ENCODE data around the gene IQSEC3. TPM values are rescaled to one million over a fixed set of nuclear protein-coding genes. Genes with fewer than 3 reads are reported as not detected.

The IQSEC3 gene
- total RNA-seq, 2 experiments from 2014 or later, result 3.2 to 3.6 TPM

DNA sequence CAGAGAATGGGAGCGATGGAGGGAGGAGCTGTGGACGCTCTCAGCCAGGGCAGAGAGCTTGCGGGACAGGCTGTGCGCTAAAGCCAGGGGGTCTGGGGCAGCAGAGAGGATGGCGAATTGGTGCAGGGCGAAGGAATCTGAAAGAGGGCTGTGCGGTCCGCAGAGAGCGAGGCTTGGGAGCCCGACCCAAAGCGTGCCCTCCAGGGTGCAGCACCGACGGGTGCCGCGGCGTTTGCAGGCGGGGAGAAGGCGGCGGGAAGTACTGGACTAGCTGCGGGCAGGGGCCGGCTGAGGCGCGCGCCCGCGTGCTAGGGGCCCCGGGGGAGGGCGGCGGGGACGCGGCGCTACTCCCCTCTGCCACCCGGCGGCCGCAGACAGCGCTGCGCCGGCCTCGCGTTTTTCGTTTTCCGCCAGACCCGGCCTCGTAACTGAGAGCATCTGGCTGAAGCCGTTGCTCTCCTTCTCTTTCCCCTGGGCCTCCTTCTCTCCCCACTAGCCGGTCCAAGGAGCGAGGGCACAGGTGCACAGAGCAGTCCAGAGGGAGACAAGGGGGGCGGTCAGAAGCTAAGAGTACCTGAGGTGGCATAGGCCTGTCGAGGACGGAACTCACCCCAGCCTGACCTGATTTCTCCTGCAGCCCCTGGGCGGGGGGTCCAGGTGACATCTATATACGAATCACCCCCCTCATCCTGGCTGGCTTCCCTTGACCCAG lies 122.5 kb downstream of the IQSEC3 start:
- H3K4me3 Mint-ChIP-seq, result peak overlapping the region; percentile 62
- H3K27ac Mint-ChIP-seq, result no peak overlapping the region
- H3K4me1 Mint-ChIP-seq, result peaks cover 1% of the 10 kb centered on the region
- H3K9me3 Mint-ChIP-seq, result no peaks in the 10 kb centered on the region
- no peaks in the 10 kb centered on the region for H3K36me3 Mint-ChIP-seq
- peak; percentile 66 for DNase-seq
- peaks cover 33% of the 10 kb centered on the region for H3K27me3 Mint-ChIP-seq

GRCh38 chr12:189622-189962 lies 123.0 kb downstream of the IQSEC3 start:
- Mint-ChIP-seq H3K4me1 (peaks cover 1% of the 10 kb centered on the region), H3K9me3 (no peaks in the 10 kb centered on the region), H3K36me3 (no peaks in the 10 kb centered on the region), H3K27me3 (peaks cover 33% of the 10 kb centered on the region), H3K4me3 (no peak overlapping the region), H3K27ac (no peak overlapping the region)
- no peak for DNase-seq

- Mint-ChIP-seq H3K36me3 (no peaks in the 10 kb centered on the region), H3K4me3 (no peak overlapping the region), H3K27ac (no peak overlapping the region), H3K9me3 (no peaks in the 10 kb centered on the region), H3K27me3 (peaks cover 27% of the 10 kb centered on the region), H3K4me1 (peaks cover 1% of the 10 kb centered on the region)
- no peak for DNase-seq
Measured at GRCh38 chr12:190881-191280, 124.3 kb downstream of the IQSEC3 start.

- no peak overlapping the region for H3K27ac Mint-ChIP-seq
- no peaks in the 10 kb centered on the region for H3K36me3 Mint-ChIP-seq
- peaks cover 1% of the 10 kb centered on the region for H3K4me1 Mint-ChIP-seq
- H3K27me3 Mint-ChIP-seq, result peaks cover 23% of the 10 kb centered on the region
- no peak overlapping the region for H3K4me3 Mint-ChIP-seq
- H3K9me3 Mint-ChIP-seq, result no peaks in the 10 kb centered on the region
- DNase-seq, result no peak
Measured at GRCh38 chr12:191541-191940, 125.0 kb downstream of the IQSEC3 start.

DNA sequence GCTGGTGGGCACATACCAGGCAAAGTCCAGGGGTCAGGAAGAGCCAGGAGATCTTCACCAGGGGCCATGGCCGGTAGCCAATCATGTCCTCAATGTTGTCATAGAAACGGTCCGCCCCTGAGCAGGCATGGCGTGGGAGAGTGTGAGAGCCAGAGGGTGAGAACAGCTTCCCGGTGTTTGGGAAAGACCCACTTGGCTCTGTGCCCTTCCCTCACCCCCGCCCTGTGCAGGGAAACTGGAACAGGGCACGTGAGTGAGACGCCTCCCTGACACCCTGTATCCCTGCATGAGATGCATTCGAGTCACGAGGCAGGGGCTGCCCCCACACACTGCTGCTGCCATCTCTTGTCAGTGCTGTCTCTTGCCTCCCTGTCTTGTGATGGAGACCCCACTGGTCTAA lies 126.7 kb downstream of the IQSEC3 start:
- no peaks in the 10 kb centered on the region for H3K9me3 Mint-ChIP-seq
- H3K4me3 Mint-ChIP-seq, result no peak overlapping the region
- no peaks in the 10 kb centered on the region for H3K36me3 Mint-ChIP-seq
- no peak overlapping the region for H3K27ac Mint-ChIP-seq
- H3K27me3 Mint-ChIP-seq, result peaks cover 23% of the 10 kb centered on the region
- no peak for DNase-seq
- H3K4me1 Mint-ChIP-seq, result peaks cover 1% of the 10 kb centered on the region

DNA sequence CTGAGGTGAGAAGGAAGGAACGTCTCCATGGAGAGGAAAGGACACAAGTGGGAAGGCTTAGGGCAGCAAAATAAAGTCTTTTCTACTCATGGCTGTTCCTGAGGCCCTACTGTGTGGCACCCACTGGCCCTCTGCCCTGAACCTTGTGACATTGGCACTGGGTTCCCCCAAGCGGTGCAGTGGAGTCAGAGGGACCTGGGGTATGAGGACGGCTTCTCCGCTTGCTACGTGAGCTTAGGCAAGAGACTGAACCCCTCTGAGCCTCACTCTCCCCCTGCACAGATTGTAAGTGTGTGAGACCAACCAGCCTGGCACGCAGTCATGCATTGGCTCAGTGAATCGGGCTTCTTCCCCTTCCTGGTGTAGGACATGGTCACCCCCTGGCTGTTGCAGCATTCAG lies 127.7 kb downstream of the IQSEC3 start:
- DNase-seq, result no peak
- Mint-ChIP-seq H3K9me3 (no peaks in the 10 kb centered on the region), H3K4me3 (no peak overlapping the region), H3K27me3 (peaks cover 18% of the 10 kb centered on the region), H3K27ac (no peak overlapping the region), H3K36me3 (no peaks in the 10 kb centered on the region), H3K4me1 (no peaks in the 10 kb centered on the region)

DNA sequence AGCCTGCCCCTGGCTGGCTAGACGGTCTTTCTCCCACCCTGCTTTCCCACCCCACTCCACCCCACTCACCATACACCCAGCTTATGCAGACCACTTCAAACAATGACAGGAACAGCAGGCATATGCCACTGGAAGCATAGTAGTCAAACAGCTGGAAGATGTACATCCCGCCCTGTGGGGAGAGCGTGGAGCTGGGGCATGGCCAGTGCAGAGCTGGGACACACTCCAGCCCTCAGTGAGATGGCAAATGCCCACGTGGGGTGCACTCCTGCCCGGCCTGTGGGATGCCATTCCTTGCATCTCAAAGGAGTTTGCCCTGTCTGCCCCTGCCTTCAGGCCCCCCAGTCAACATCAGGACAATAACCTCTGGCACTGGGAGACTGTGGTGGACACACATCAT lies 128.6 kb downstream of the IQSEC3 start:
- peaks cover 9% of the 10 kb centered on the region for H3K27me3 Mint-ChIP-seq
- no peaks in the 10 kb centered on the region for H3K9me3 Mint-ChIP-seq
- no peaks in the 10 kb centered on the region for H3K36me3 Mint-ChIP-seq
- no peaks in the 10 kb centered on the region for H3K4me1 Mint-ChIP-seq
- H3K27ac Mint-ChIP-seq, result no peak overlapping the region
- no peak overlapping the region for H3K4me3 Mint-ChIP-seq
- no peak for DNase-seq

DNA sequence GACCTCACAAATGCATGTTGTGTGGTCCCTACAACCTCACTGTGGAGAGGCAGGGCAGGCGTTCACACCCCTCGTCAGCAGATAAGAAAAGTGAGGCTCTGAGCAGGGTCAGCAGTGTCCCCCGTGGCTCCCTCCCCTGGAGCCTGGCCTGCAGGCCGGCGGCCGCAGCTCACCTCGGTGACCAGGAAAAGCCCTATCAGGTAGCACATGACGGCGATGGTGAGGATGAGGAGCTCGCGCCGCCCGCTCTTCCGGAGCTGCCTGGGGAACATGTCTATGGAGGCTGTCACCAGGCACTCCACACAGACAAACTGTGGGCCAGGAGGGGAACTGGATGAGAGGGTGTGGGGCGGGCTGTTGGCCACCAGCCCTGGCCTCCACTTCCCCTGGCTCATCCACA lies 129.4 kb downstream of the IQSEC3 start:
- DNase-seq, result no peak
- H3K27ac Mint-ChIP-seq, result no peak overlapping the region
- no peaks in the 10 kb centered on the region for H3K36me3 Mint-ChIP-seq
- H3K4me1 Mint-ChIP-seq, result no peaks in the 10 kb centered on the region
- no peak overlapping the region for H3K4me3 Mint-ChIP-seq
- peaks cover 9% of the 10 kb centered on the region for H3K27me3 Mint-ChIP-seq
- no peaks in the 10 kb centered on the region for H3K9me3 Mint-ChIP-seq

GRCh38 chr12:196436-196835 lies 129.9 kb downstream of the IQSEC3 start:
- no peaks in the 10 kb centered on the region for H3K9me3 Mint-ChIP-seq
- no peak overlapping the region for H3K27ac Mint-ChIP-seq
- H3K27me3 Mint-ChIP-seq, result peaks cover 14% of the 10 kb centered on the region
- H3K4me1 Mint-ChIP-seq, result no peaks in the 10 kb centered on the region
- H3K36me3 Mint-ChIP-seq, result no peaks in the 10 kb centered on the region
- no peak overlapping the region for H3K4me3 Mint-ChIP-seq
- no peak for DNase-seq

DNA sequence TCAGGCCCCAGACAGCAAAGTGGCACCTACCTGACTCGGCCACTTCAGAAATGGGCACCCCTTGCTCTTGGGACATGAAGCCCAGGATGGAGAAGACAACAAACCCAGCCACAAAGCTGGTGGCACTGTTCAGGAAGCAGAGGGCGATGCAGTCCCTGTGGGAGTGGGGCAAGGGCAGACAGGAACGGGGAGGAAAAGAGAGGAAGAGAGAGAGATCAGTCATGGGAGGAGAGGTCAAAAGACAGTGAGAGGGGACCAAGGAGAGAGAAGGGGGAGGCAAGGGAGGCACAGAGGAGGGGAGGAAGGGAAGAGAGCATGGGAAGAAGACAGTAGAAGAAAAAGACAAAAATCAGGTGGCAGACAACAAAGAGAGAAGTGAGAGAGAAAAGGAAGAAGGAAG lies 130.8 kb downstream of the IQSEC3 start:
- Mint-ChIP-seq H3K27ac (no peak overlapping the region), H3K27me3 (peaks cover 18% of the 10 kb centered on the region), H3K4me1 (no peaks in the 10 kb centered on the region), H3K9me3 (no peaks in the 10 kb centered on the region), H3K4me3 (no peak overlapping the region), H3K36me3 (no peaks in the 10 kb centered on the region)
- no peak for DNase-seq

GRCh38 chr12:197911-198695 lies 131.5 kb downstream of the IQSEC3 start:
- Mint-ChIP-seq H3K4me1 (no peaks in the 10 kb centered on the region), H3K27me3 (peaks cover 23% of the 10 kb centered on the region), H3K9me3 (no peaks in the 10 kb centered on the region), H3K27ac (no peak overlapping the region), H3K4me3 (no peak overlapping the region), H3K36me3 (no peaks in the 10 kb centered on the region)
- no peak for DNase-seq

- H3K4me1 Mint-ChIP-seq, result no peaks in the 10 kb centered on the region
- peaks cover 25% of the 10 kb centered on the region for H3K27me3 Mint-ChIP-seq
- H3K9me3 Mint-ChIP-seq, result no peaks in the 10 kb centered on the region
- no peak overlapping the region for H3K27ac Mint-ChIP-seq
- H3K4me3 Mint-ChIP-seq, result no peak overlapping the region
- DNase-seq, result no peak
- no peaks in the 10 kb centered on the region for H3K36me3 Mint-ChIP-seq
Measured at GRCh38 chr12:198705-199104, 132.1 kb downstream of the IQSEC3 start.

- Mint-ChIP-seq H3K27ac (no peak overlapping the region), H3K4me1 (no peaks in the 10 kb centered on the region), H3K9me3 (no peaks in the 10 kb centered on the region)
Measured at GRCh38 chr12:201361-201760, 134.8 kb downstream of the IQSEC3 start.

GRCh38 chr12:202081-202731 lies 135.6 kb downstream of the IQSEC3 start:
- Mint-ChIP-seq H3K27ac (no peak overlapping the region), H3K4me3 (no peak overlapping the region), H3K27me3 (peaks cover 56% of the 10 kb centered on the region), H3K4me1 (no peaks in the 10 kb centered on the region), H3K36me3 (no peaks in the 10 kb centered on the region), H3K9me3 (no peaks in the 10 kb centered on the region)
- no peak for DNase-seq

More at GRCh38 chr12:201361-201760, 134.8 kb downstream of the IQSEC3 start:
- Mint-ChIP-seq H3K4me3 (no peak overlapping the region), H3K36me3 (no peaks in the 10 kb centered on the region), H3K27me3 (peaks cover 50% of the 10 kb centered on the region)
- no peak for DNase-seq

DNA sequence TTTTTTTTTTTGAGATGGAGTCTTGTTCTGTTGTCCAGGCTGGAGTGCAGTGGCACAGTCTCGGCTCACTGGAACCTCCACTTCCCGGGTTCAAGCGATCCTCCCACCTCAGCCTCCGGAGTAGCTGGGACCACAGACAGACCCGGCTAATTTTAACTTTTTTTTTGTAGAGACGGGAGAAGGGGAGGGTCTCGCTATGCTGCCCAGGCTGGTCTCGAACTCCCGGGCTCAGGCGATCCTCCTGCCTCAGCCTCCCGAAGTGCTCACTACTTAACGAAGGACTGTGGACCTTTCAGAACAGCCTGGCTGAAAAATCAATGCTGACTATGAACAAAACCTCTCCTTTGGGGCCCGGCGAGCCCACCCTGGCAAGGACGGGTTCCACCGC lies 136.5 kb downstream of the IQSEC3 start:
- Mint-ChIP-seq H3K27me3 (peaks cover 57% of the 10 kb centered on the region), H3K4me1 (no peaks in the 10 kb centered on the region), H3K36me3 (no peaks in the 10 kb centered on the region), H3K4me3 (no peak overlapping the region), H3K27ac (no peak overlapping the region), H3K9me3 (no peaks in the 10 kb centered on the region)
- DNase-seq, result no peak
